VCaP (cell line): ENCODE results near the gene TBATA.

ENCODE experiments used
- H3K27ac ChIP-seq: fragments of 450-650 bp; 2 replicates; pipeline ENCODE4 v1.5.1; 2017
- CTCF ChIP-seq: fragments of 450-650 bp; conservative IDR thresholded peaks from 2 replicates; pipeline ENCODE4 v1.5.1; 2017; ENCODE audit warnings: mild to moderate bottlenecking, moderate library complexity

TBATA gene

GRCh38 chr10:70829543-70829942 lies 44.4 kb upstream of the TBATA start:
- TF ChIP-seq CTCF, result no peak
- peak overlapping the region; percentile 48 for H3K27ac ChIP-seq

GRCh38 chr10:70828923-70829322 lies 43.7 kb upstream of the TBATA start:
- peak overlapping the region; percentile 48 for H3K27ac ChIP-seq
- no peak for TF ChIP-seq CTCF

- H3K27ac ChIP-seq, result no peak overlapping the region
- no peak for TF ChIP-seq CTCF
Measured at GRCh38 chr10:70827086-70827757, 42.0 kb upstream of the TBATA start.

- no peak for TF ChIP-seq CTCF
- no peak overlapping the region for H3K27ac ChIP-seq
Measured at GRCh38 chr10:70822076-70822820, 37.1 kb upstream of the TBATA start.

GRCh38 chr10:70820976-70821750 lies 36.0 kb upstream of the TBATA start:
- no peak overlapping the region for H3K27ac ChIP-seq
- peak; percentile 22; the same call in 1 of the 2 replicates for TF ChIP-seq CTCF

- peak overlapping the region; percentile 88 for H3K27ac ChIP-seq
- no peak for TF ChIP-seq CTCF
Measured at GRCh38 chr10:70816220-70816894, 31.2 kb upstream of the TBATA start.
